Measurements from ENCODE around the gene DLX4. TPM values are rescaled to one million over a fixed set of nuclear protein-coding genes. Genes with fewer than 3 reads are reported as not detected.

The DLX4 gene
- polyA plus RNA-seq, 3 donors: 0.76 to 0.89 (median 0.85) TPM

- peak in 6 of 11 donors; percentile 53 to 80 (median 70) for DNase-seq (ENCODE audit: extremely low read depth in 1 of 11, low read depth in 9 of 11, low spot score in 4 of 11)
Observed at GRCh38 chr17:49995055-49995738, 26.2 kb downstream of the DLX4 start, which contains the start of gene DLX3. Gene DLX3 (minus strand): TSS chr17:49995224. CDS start chr17:49994998, 226 bp downstream.

GRCh38 chr17:49996121-49996494 is 27.1 kb downstream of the DLX4 start:
- no peak for DNase-seq (ENCODE audit: extremely low read depth in 1 of 11, low read depth in 9 of 11, low spot score in 4 of 11)

- peak in 1 of 11 donors; percentile 59 for DNase-seq (ENCODE audit: extremely low read depth in 1 of 11, low read depth in 9 of 11, low spot score in 4 of 11)
Observed at GRCh38 chr17:49996495-49997300, 27.7 kb downstream of the DLX4 start.

GRCh38 chr17:49997301-49997650 is 28.3 kb downstream of the DLX4 start:
- DNase-seq (ENCODE audit: extremely low read depth in 1 of 11, low read depth in 9 of 11, low spot score in 4 of 11): no peak

- DNase-seq (ENCODE audit: extremely low read depth in 1 of 11, low read depth in 9 of 11, low spot score in 4 of 11): peak; percentile 71 to 93 (median 84)
Observed at GRCh38 chr17:49997773-49998703, 29.0 kb downstream of the DLX4 start.

GRCh38 chr17:49998836-49999511 is 30.0 kb downstream of the DLX4 start:
- DNase-seq (ENCODE audit: extremely low read depth in 1 of 11, low read depth in 9 of 11, low spot score in 4 of 11): no peak

GRCh38 chr17:50003911-50004310 is 34.9 kb downstream of the DLX4 start:
- no peak for DNase-seq (ENCODE audit: extremely low read depth in 1 of 11, low read depth in 9 of 11, low spot score in 4 of 11)

- no peak for DNase-seq (ENCODE audit: extremely low read depth in 1 of 11, low read depth in 9 of 11, low spot score in 4 of 11)
Observed at GRCh38 chr17:50009282-50009681, 40.3 kb downstream of the DLX4 start.

- no peak for DNase-seq (ENCODE audit: extremely low read depth in 1 of 11, low read depth in 9 of 11, low spot score in 4 of 11)
Observed at GRCh38 chr17:50013079-50013478, 44.1 kb downstream of the DLX4 start.

- DNase-seq (ENCODE audit: extremely low read depth in 1 of 11, low read depth in 9 of 11, low spot score in 4 of 11): no peak
Observed at GRCh38 chr17:50014471-50015088, 45.6 kb downstream of the DLX4 start.

GRCh38 chr17:50015146-50015545 is 46.2 kb downstream of the DLX4 start:
- DNase-seq (ENCODE audit: extremely low read depth in 1 of 11, low read depth in 9 of 11, low spot score in 4 of 11): no peak

GRCh38 chr17:50018909-50019308 is 49.9 kb downstream of the DLX4 start:
- no peak for DNase-seq (ENCODE audit: extremely low read depth in 1 of 11, low read depth in 9 of 11, low spot score in 4 of 11)

GRCh38 chr17:50020841-50021599 is 52.0 kb downstream of the DLX4 start:
- no peak for DNase-seq (ENCODE audit: extremely low read depth in 1 of 11, low read depth in 9 of 11, low spot score in 4 of 11)

- no peak for DNase-seq (ENCODE audit: extremely low read depth in 1 of 11, low read depth in 9 of 11, low spot score in 4 of 11)
Observed at GRCh38 chr17:50021681-50022370, 52.8 kb downstream of the DLX4 start.

GRCh38 chr17:50022463-50023130 is 53.6 kb downstream of the DLX4 start:
- no peak for DNase-seq (ENCODE audit: extremely low read depth in 1 of 11, low read depth in 9 of 11, low spot score in 4 of 11)

- no peak for DNase-seq (ENCODE audit: extremely low read depth in 1 of 11, low read depth in 9 of 11, low spot score in 4 of 11)
Observed at GRCh38 chr17:50023520-50023919, 54.5 kb downstream of the DLX4 start.
